Measurements from ENCODE around the gene CX3CL1. TPM values are rescaled to one million over a fixed set of nuclear protein-coding genes. Genes with fewer than 3 reads are reported as not detected.

The CX3CL1 gene
- total RNA-seq, 1 experiment from 2014 or later, result not detected

DNA sequence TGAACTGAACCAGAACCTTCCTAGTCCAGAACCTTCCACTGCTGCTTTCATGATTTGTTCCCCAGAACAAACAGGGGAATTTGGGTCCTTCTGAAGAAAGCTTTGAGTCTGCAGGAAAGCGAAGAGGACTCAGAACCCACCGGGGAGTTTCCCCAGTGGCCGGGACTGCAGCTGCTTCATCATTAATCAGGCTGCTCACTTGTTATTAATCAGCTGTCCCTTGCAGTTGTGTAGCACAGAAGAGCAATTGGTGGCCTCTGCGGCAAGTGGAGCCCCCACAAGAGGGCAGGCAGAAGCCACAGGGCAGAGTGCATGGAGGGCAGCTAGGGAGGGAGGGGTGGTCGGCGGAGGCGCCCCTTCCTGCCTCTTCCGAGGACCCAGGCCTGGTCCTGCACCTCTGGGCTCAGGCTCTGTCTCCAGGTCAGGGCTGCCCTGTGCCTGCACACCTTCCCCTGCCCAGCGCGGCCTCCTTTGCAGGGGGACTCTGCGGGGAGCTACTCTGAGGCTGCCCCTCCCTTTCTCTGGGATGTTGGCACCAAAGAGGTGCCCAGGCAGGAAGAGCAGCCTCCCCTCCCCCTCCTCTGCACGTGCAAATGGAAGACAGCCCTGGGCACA, 39.2 kb downstream of the CX3CL1 start:
- Histone ChIP-seq H2AFZ (ENCODE audit: low read length) (no peak overlapping the region), H4K20me1 (ENCODE audit: low read length) (no peaks in the 10 kb centered on the region), H3K9me3 (ENCODE audit: low read length) (no peaks in the 10 kb centered on the region), H3K4me1 (ENCODE audit: insufficient read depth, low read length) (no peaks in the 10 kb centered on the region), H3K27me3 (ENCODE audit: low read length) (no peaks in the 10 kb centered on the region), H3K79me2 (ENCODE audit: low read length) (no peaks in the 10 kb centered on the region), H3K4me2 (ENCODE audit: low read length) (no peak overlapping the region), H3K9ac (ENCODE audit: low read length) (no peak overlapping the region), H3K9me2 (replicated peaks; ENCODE audit: low read length) (no peaks in the 10 kb centered on the region), H3K36me3 (ENCODE audit: low read depth, low read length) (no peaks in the 10 kb centered on the region), H3K27ac (ENCODE audit: low read length) (no peak overlapping the region), H3F3A (ENCODE audit: low read length, unreplicated experiment) (no peaks in the 10 kb centered on the region), H3K4me3 (ENCODE audit: low read length) (no peak overlapping the region)
- ChIA-PET CTCF (no interaction called here), POLR2A (ENCODE audit: unreplicated experiment) (no interaction called here)
- BruUV-seq (replicated peaks), result no TSS peak
- ATAC-seq (no peak), DNase-seq (no peak)
- intact Hi-C loops (cut with micrococcal nuclease), result no loop called here
- no peak for TF ChIP-seq EZH2phosphoT487 (IDR thresholded peaks at IDR 0.05; ENCODE audit: borderline replicate concordance, low read length)
- TF ChIP-seq EZH2 (IDR thresholded peaks at IDR 0.05; ENCODE audit: low read length, unreplicated experiment), result no peak
- TF ChIP-seq, protein P1, sequence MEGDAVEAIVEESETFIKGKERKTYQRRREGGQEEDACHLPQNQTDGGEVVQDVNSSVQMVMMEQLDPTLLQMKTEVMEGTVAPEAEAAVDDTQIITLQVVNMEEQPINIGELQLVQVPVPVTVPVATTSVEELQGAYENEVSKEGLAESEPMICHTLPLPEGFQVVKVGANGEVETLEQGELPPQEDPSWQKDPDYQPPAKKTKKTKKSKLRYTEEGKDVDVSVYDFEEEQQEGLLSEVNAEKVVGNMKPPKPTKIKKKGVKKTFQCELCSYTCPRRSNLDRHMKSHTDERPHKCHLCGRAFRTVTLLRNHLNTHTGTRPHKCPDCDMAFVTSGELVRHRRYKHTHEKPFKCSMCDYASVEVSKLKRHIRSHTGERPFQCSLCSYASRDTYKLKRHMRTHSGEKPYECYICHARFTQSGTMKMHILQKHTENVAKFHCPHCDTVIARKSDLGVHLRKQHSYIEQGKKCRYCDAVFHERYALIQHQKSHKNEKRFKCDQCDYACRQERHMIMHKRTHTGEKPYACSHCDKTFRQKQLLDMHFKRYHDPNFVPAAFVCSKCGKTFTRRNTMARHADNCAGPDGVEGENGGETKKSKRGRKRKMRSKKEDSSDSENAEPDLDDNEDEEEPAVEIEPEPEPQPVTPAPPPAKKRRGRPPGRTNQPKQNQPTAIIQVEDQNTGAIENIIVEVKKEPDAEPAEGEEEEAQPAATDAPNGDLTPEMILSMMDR (conservative IDR thresholded peaks at IDR 0.05; ENCODE audit: low read depth, low read length), result no peak

DNA sequence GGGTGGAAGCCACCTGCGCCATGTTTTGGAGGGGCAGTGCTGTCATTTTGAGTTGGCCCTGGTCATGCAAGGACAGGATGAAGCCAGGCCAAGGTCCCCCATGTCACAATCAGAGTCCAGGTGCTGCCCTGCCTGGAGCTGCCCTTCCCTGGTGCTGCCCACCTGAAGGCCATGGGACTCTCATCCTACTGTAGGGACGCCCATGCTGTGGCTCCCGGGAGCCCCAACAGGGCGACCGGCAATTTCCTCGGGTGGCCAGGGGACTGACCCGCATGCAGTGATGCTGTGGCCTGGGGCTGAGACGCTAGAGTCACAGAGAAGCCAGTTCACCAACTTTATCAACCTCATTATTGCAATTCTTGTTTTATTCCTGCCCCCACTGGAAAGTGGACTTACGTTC, 40.3 kb downstream of the CX3CL1 start:
- no peak for DNase-seq
- no peaks in the 10 kb centered on the region for H3K36me3 ChIP-seq (ENCODE audit: low read depth, low read length)
- intact Hi-C loops (cut with micrococcal nuclease), result no loop called here
- H2AFZ ChIP-seq (ENCODE audit: low read length), result no peak overlapping the region
- BruUV-seq (replicated peaks), result no TSS peak
- H3K9me2 ChIP-seq (replicated peaks; ENCODE audit: low read length), result no peaks in the 10 kb centered on the region
- no peaks in the 10 kb centered on the region for H4K20me1 ChIP-seq (ENCODE audit: low read length)
- peaks cover 8% of the 10 kb centered on the region for H3K4me1 ChIP-seq (ENCODE audit: insufficient read depth, low read length)
- H3K27me3 ChIP-seq (ENCODE audit: low read length), result no peaks in the 10 kb centered on the region
- ChIA-PET CTCF (no interaction called here), POLR2A (ENCODE audit: unreplicated experiment) (no interaction called here)
- no peak overlapping the region for H3K27ac ChIP-seq (ENCODE audit: low read length)
- TF ChIP-seq EZH2phosphoT487 (IDR thresholded peaks at IDR 0.05; ENCODE audit: borderline replicate concordance, low read length), result no peak
- TF ChIP-seq, protein P1 (conservative IDR thresholded peaks at IDR 0.05; ENCODE audit: low read depth, low read length), result no peak
- no peak for TF ChIP-seq EZH2 (IDR thresholded peaks at IDR 0.05; ENCODE audit: low read length, unreplicated experiment)
- no peak for ATAC-seq
- no peaks in the 10 kb centered on the region for H3F3A ChIP-seq (ENCODE audit: low read length, unreplicated experiment)
- no peak overlapping the region for H3K4me2 ChIP-seq (ENCODE audit: low read length)
- H3K79me2 ChIP-seq (ENCODE audit: low read length), result no peaks in the 10 kb centered on the region
- no peak overlapping the region for H3K9ac ChIP-seq (ENCODE audit: low read length)
- H3K9me3 ChIP-seq (ENCODE audit: low read length), result no peaks in the 10 kb centered on the region
- H3K4me3 ChIP-seq (ENCODE audit: low read length), result no peak overlapping the region

DNA sequence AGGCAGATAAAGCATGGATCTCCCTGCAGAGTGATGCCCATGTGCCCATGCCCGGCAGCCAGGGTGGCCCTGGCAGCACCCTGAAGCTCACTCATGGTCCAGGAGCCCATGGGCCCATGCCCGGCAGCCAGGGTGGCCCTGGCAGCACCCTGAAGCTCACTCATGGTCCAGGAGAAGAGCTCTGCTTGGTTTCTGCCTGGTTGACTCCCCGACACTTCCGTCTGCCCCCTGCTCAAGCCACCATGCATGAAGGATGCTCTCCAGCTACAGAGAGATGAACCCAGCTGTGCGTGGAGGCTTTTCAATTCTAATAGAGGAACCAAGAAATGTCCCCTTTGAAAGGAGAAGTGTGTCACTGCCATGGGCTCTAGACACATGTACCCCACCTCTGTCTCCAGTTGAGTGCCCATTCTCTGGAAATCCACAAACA, 41.0 kb downstream of the CX3CL1 start:
- intact Hi-C loops (cut with micrococcal nuclease), result no loop called here
- no peaks in the 10 kb centered on the region for H3K27me3 ChIP-seq (ENCODE audit: low read length)
- H3K27ac ChIP-seq (ENCODE audit: low read length), result no peak overlapping the region
- H2AFZ ChIP-seq (ENCODE audit: low read length), result no peak overlapping the region
- no peak overlapping the region for H3K9ac ChIP-seq (ENCODE audit: low read length)
- ATAC-seq (no peak), DNase-seq (no peak)
- no peak overlapping the region for H3K4me2 ChIP-seq (ENCODE audit: low read length)
- H3K9me2 ChIP-seq (replicated peaks; ENCODE audit: low read length), result no peaks in the 10 kb centered on the region
- H3K9me3 ChIP-seq (ENCODE audit: low read length), result no peaks in the 10 kb centered on the region
- H3K4me1 ChIP-seq (ENCODE audit: insufficient read depth, low read length), result peaks cover 12% of the 10 kb centered on the region
- ChIA-PET POLR2A (ENCODE audit: unreplicated experiment) (interaction anchor here (0.6 kb wide), 1 partner anchor 81 kb away, joined by 3 read pairs; no protein-coding TSS in a partner anchor), CTCF (no interaction called here)
- H3K4me3 ChIP-seq (ENCODE audit: low read length), result no peak overlapping the region
- H4K20me1 ChIP-seq (ENCODE audit: low read length), result no peaks in the 10 kb centered on the region
- no TSS peak for BruUV-seq (replicated peaks)
- TF ChIP-seq EZH2phosphoT487 (IDR thresholded peaks at IDR 0.05; ENCODE audit: borderline replicate concordance, low read length), result no peak
- TF ChIP-seq, protein P1 (conservative IDR thresholded peaks at IDR 0.05; ENCODE audit: low read depth, low read length), result no peak
- TF ChIP-seq EZH2 (IDR thresholded peaks at IDR 0.05; ENCODE audit: low read length, unreplicated experiment), result no peak
- no peaks in the 10 kb centered on the region for H3K79me2 ChIP-seq (ENCODE audit: low read length)
- no peaks in the 10 kb centered on the region for H3K36me3 ChIP-seq (ENCODE audit: low read depth, low read length)
- no peaks in the 10 kb centered on the region for H3F3A ChIP-seq (ENCODE audit: low read length, unreplicated experiment)
